IMR-90 (cell line): Measurements from ENCODE around the gene RAD18. TPM values are rescaled to one million over a fixed set of nuclear protein-coding genes. Genes with fewer than 3 reads are reported as not detected.

Experiments used
- ATAC-seq: fragments of 200-7000 bp; cut with Tn5 transposase; 2 replicates; pipeline ENCODE4 v1.9.1; 2020; ENCODE audit warnings: low read depth, mild to moderate bottlenecking, moderate library complexity
- BruUV-seq: library from RNA; stranded (reverse); fragments of 400-500 nt; replicated peaks from 2 replicates; lab custom pipeline; 2021; lab: Mats Ljungman, UMichigan
- CTCF ChIA-PET: fragments of 300-600 bp; formaldehyde crosslinking; extraction: SDS; loops from one replicate; lab custom pipeline; 2021; ENCODE audit warnings: antibody characterized with exemption; lab: Yijun Ruan, JAX
- POLR2A ChIA-PET: fragments of 300-600 bp; sonication (Branson Sonifier 250); formaldehyde crosslinking; loops from one replicate; lab custom pipeline; 2022; ENCODE audit warnings: antibody characterized with exemption; ENCODE audit not compliant: unreplicated experiment; lab: Charles Lee
- DNase-seq: peaks from one replicate; pipeline ENCODE4 v3.0.0; 2013
- H2AFZ ChIP-seq: replicated peaks from 2 replicates; pipeline ENCODE3; 2013; ENCODE audit warnings: low read length, mild to moderate bottlenecking; ENCODE audit not compliant: poor library complexity
- H2AK5ac ChIP-seq: 2 replicates; pipeline ENCODE4 v1.6.1; 2013; ENCODE audit warnings: low read depth, low read length, inconsistent platforms
- H2AK9ac ChIP-seq: replicated peaks from 2 replicates; pipeline ENCODE3; 2013; ENCODE audit warnings: mild to moderate bottlenecking, low read depth, low read length, moderate library complexity; ENCODE audit not compliant: poor library complexity
- H2BK120ac ChIP-seq: 2 replicates; pipeline ENCODE4 v1.6.1; 2013; ENCODE audit warnings: low read depth, low read length, inconsistent platforms
- H2BK15ac ChIP-seq: 3 replicates; pipeline ENCODE4 v1.6.1; 2013; ENCODE audit warnings: low read depth, low read length, inconsistent platforms
- H2BK20ac ChIP-seq: 2 replicates; pipeline ENCODE4 v1.6.1; 2013; ENCODE audit warnings: low read depth, mild to moderate bottlenecking, inconsistent platforms, low read length, moderate library complexity
- H2BK5ac ChIP-seq: 2 replicates; pipeline ENCODE4 v1.6.1; 2013; ENCODE audit warnings: mild to moderate bottlenecking, low read depth, low read length, inconsistent platforms; ENCODE audit not compliant: poor library complexity, severe bottlenecking
- H3K14ac ChIP-seq: replicated peaks from 2 replicates; pipeline ENCODE4 v1.6.1; 2013; ENCODE audit warnings: low read depth, low read length, inconsistent platforms
- H3K18ac ChIP-seq: 2 replicates; pipeline ENCODE4 v1.6.1; 2013; ENCODE audit warnings: low read depth, low read length, control low read depth
- H3K23ac ChIP-seq: 2 replicates; pipeline ENCODE4 v1.6.1; 2013; ENCODE audit warnings: low read depth, low read length, inconsistent platforms
- H3K27ac ChIP-seq: 2 replicates; pipeline ENCODE4 v1.5.1; 2013; ENCODE audit warnings: mild to moderate bottlenecking, control low read depth, low read length; ENCODE audit not compliant: insufficient read depth
- H3K27me3 ChIP-seq: 2 replicates; pipeline ENCODE4 v1.6.1; 2013; ENCODE audit warnings: low read length; ENCODE audit not compliant: control insufficient read depth, insufficient read depth
- H3K36me3 ChIP-seq: 2 replicates; pipeline ENCODE4 v1.6.1; 2013; ENCODE audit warnings: low read length, mixed read lengths; ENCODE audit not compliant: control insufficient read depth, insufficient read depth
- H3K4ac ChIP-seq: 2 replicates; pipeline ENCODE4 v1.6.1; 2013; ENCODE audit warnings: low read depth, low read length, inconsistent platforms
- H3K4me1 ChIP-seq: 2 replicates; pipeline ENCODE4 v1.6.1; 2013; ENCODE audit warnings: low read length, mixed read lengths; ENCODE audit not compliant: control insufficient read depth, insufficient read depth
- H3K4me2 ChIP-seq: 2 replicates; pipeline ENCODE4 v1.6.1; 2013; ENCODE audit warnings: low read depth, mild to moderate bottlenecking, control low read depth, low read length, moderate library complexity
- H3K4me3 ChIP-seq: 2 replicates; pipeline ENCODE4 v1.5.1; 2013; ENCODE audit warnings: low read depth, mild to moderate bottlenecking, control low read depth, low read length, moderate library complexity; ENCODE audit not compliant: insufficient read depth
- H3K56ac ChIP-seq: 2 replicates; pipeline ENCODE4 v1.6.1; 2013; ENCODE audit warnings: low read length, inconsistent platforms; ENCODE audit not compliant: insufficient read depth; ENCODE audit errors: extremely low read depth
- H3K79me1 ChIP-seq, 2 experiments: 2 replicates each; pipeline ENCODE4 v1.6.1; 2013; ENCODE audit warnings: low read length in 2 of 2, inconsistent platforms in 1 of 2, low read depth in 1 of 2
- H3K9ac ChIP-seq: 2 replicates; pipeline ENCODE4 v1.6.1; 2013; ENCODE audit warnings: low read depth, low read length, control low read depth
- H3K9me1 ChIP-seq: 2 replicates; pipeline ENCODE4 v1.6.1; 2013; ENCODE audit warnings: low read length, inconsistent platforms; ENCODE audit not compliant: insufficient read depth
- H3K9me3 ChIP-seq: 2 replicates; pipeline ENCODE4 v1.6.1; 2013; ENCODE audit warnings: low read length; ENCODE audit not compliant: control insufficient read depth, insufficient read depth
- H4K20me1 ChIP-seq: 2 replicates; pipeline ENCODE4 v1.6.1; 2013; ENCODE audit warnings: low read length, inconsistent platforms; ENCODE audit not compliant: insufficient read depth
- H4K5ac ChIP-seq: 2 replicates; pipeline ENCODE4 v1.6.1; 2013; ENCODE audit warnings: mild to moderate bottlenecking, low read depth, low read length, control low read depth
- H4K8ac ChIP-seq, 2 experiments: 2 replicates each; pipeline ENCODE4 v1.6.1; 2013; ENCODE audit warnings: low read depth in 2 of 2, low read length in 2 of 2, control low read depth in 1 of 2, inconsistent platforms in 1 of 2
- H4K91ac ChIP-seq: 2 replicates; pipeline ENCODE4 v1.6.1; 2013; ENCODE audit warnings: low read depth, low read length, inconsistent platforms; ENCODE audit not compliant: insufficient read depth
- CEBPB ChIP-seq: IDR thresholded peaks from 2 replicates; pipeline ENCODE4 v1.6.1; 2012; ENCODE audit warnings: low read depth, low read length, improper control_type of control experiment
- CTCF ChIP-seq: conservative IDR thresholded peaks from 2 replicates; pipeline ENCODE4 v1.5.1; 2012; ENCODE audit warnings: mild to moderate bottlenecking, low read depth, low read length, improper control_type of control experiment
- MXI1 ChIP-seq: IDR thresholded peaks from 2 replicates; pipeline ENCODE4 v1.6.1; 2012; ENCODE audit warnings: low read depth, mild to moderate bottlenecking, low read length, moderate library complexity, borderline replicate concordance
- WGBS, 2 experiments: methylation state at CpG; one replicate each; pipeline versions ENCODE4 v1.1.5 to v1.1.7; 2013; ENCODE audit warnings: missing lambda C conversion rate in 2 of 2; ENCODE audit not compliant: insufficient read length in 1 of 2; ENCODE audit errors: extremely low coverage in 2 of 2; 5-methylcytosine and 5-hydroxymethylcytosine counted together
- dilution Hi-C: fragments of 300-500 bp; cut with HindIII; formaldehyde crosslinking; loops from one replicate; pipeline ENCODE4 v1.14.3; 2018; ENCODE audit warnings: low sequenced_read_pairs; ENCODE audit not compliant: unreplicated experiment
- in situ Hi-C: fragments of 300-500 bp; cut with MboI; formaldehyde crosslinking; loops from 3 replicates; pipeline ENCODE4 v1.14.3; 2019; ENCODE audit warnings: low sequenced_read_pairs, inconsistent platforms, mixed read lengths
- intact Hi-C: fragments of 100-400 bp; cut with micrococcal nuclease; formaldehyde crosslinking; loops from 2 replicates; pipeline ENCODE4 v1.10.0; 2022
- polyA plus RNA-seq, 3 experiments: library from polyadenylated mRNA; depleted of rRNA; stranded (reverse); fragments of >200 nt; gene quantifications; 2 replicates each; pipeline ENCODE4 v1.2.3, GENCODE V29; 2012; ENCODE audit warnings: low replicate concordance in 1 of 3
- total RNA-seq: library from RNA; depleted of rRNA; stranded (reverse); fragments of >200 nt; gene quantifications from 2 replicates; pipeline ENCODE4 v1.2.3, GENCODE V29; 2012
- TF ChIP-seq, protein P1 (sequence below): fragments of 150-350 bp; IDR thresholded peaks from 2 replicates; pipeline ENCODE4 v1.6.1; 2016; ENCODE audit warnings: low read depth, mild to moderate bottlenecking, low read length, moderate library complexity, borderline replicate concordance

Gene RAD18
- total and polyA plus RNA-seq, 2 of the 4 experiments (the other 2 are of a cell fraction): 8.2 to 17.2 TPM

DNA sequence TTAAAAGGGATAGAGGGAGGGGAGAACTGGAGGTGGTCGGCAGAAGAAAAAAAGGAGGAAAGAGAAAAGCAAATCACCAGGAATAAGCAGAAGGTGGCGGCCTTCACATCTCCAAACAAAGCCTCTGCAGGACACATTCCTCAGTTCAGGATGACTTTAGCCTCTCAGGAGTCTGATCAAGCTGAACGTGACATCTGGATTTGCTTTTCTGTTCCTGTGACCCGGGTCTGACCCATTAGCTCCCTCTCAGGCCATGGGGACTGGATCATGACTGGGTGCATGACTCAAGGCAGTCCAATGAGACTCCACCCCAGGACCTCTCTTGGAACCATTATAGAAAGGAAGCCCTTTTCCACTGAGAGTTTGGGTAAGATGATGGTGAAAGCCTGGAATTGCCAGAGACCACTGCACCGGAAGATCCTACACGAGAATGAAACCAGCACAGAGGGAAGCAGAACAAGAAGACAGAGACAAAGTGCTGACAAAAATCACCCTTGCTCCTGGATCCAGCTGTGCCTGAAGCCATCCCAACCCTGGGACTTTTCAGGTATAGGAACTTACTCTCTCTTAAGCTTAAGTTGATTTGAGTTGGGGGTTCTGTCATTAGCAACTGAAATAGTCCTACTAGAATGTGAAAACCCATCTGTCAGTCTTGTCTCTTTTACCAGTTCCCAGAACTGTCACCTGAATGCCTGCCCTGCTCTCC is 45.4 kb upstream of the RAD18 start:
- WGBS, 2 experiments: 53% methylated on average over 3 of the region's 6 CpGs; no CpG with 5 or more reads in 1 of the 2 experiments
- Histone ChIP-seq H3K23ac (no peak overlapping the region), H2AK9ac (no peak overlapping the region), H2BK5ac (no peak overlapping the region), H3K4me1 (no peaks in the 10 kb centered on the region), H4K5ac (no peak overlapping the region), H4K20me1 (no peaks in the 10 kb centered on the region), H3K9me3 (no peaks in the 10 kb centered on the region), H2BK20ac (no peak overlapping the region), H3K56ac (no peak overlapping the region), H3K9me1 (no peaks in the 10 kb centered on the region), H2BK120ac (no peak overlapping the region), H4K91ac (no peak overlapping the region), H2BK15ac (no peak overlapping the region), H3K27ac (no peak overlapping the region), H3K14ac (no peak overlapping the region), H3K27me3 (peaks cover 5% of the 10 kb centered on the region; the same call in 1 of the 2 replicates), H2AK5ac (no peak overlapping the region), H2AFZ (no peak overlapping the region), H3K4me2 (no peak overlapping the region), H3K4me3 (no peak overlapping the region), H3K4ac (no peak overlapping the region), H3K9ac (no peak overlapping the region), H4K8ac (no peak overlapping the region), H3K36me3 (no peaks in the 10 kb centered on the region), H3K79me1 (no peaks in the 10 kb centered on the region), H3K18ac (no peak overlapping the region)
- ATAC-seq (no peak), DNase-seq (no peak)
- intact Hi-C loops: no loop called here
- dilution Hi-C loops: no loop called here
- no TSS peak for BruUV-seq
- in situ Hi-C loops: no loop called here
- TF ChIP-seq, protein P1, sequence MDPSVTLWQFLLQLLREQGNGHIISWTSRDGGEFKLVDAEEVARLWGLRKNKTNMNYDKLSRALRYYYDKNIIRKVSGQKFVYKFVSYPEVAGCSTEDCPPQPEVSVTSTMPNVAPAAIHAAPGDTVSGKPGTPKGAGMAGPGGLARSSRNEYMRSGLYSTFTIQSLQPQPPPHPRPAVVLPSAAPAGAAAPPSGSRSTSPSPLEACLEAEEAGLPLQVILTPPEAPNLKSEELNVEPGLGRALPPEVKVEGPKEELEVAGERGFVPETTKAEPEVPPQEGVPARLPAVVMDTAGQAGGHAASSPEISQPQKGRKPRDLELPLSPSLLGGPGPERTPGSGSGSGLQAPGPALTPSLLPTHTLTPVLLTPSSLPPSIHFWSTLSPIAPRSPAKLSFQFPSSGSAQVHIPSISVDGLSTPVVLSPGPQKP: no peak
- TF ChIP-seq CTCF (no peak), CEBPB (no peak), MXI1 (no peak)
- ChIA-PET CTCF (no interaction called here), POLR2A (no interaction called here)
